Adrenal gland (tissue), 12 donors: Measurements from ENCODE around the gene CDC14B. TPM values are rescaled to one million over a fixed set of nuclear protein-coding genes. Genes with fewer than 3 reads are reported as not detected.
A peak's percentile ranks its signal among the peaks of the same experiment; 100 is the strongest.

Experiments
- DNase-seq, 7 donors: peaks; one replicate each; pipeline ENCODE4 v3.0.0-alpha.2; 2019 to 2020
- H3K27ac ChIP-seq, 5 donors: fragments of 200-600 bp; sonication (generic) in 4 of 5; 1 replicate in 3 of 5; 2 replicates in 2 of 5; pipeline versions ENCODE4 v1.5.1 to v1.8.0; 2016 to 2020; ENCODE audit warnings: mild to moderate bottlenecking in 1 of 5
- H3K27me3 ChIP-seq: fragments of 200-600 bp; 2 replicates; pipeline ENCODE4 v1.8.0; 2021
- H3K36me3 ChIP-seq, 2 donors: fragments of 200-600 bp; replicated peaks in 1 of 2; 1 replicate in 1 of 2; 2 replicates in 1 of 2; pipeline versions ENCODE4 v1.5.1 to v1.8.0; 2018 to 2022
- H3K4me1 ChIP-seq, 2 donors: fragments of 200-600 bp; replicated peaks in 1 of 2; 1 replicate in 1 of 2; 2 replicates in 1 of 2; pipeline versions ENCODE4 v1.5.1 to v1.8.0; 2018 to 2021
- H3K4me3 ChIP-seq, 4 donors: fragments of 200-600 bp; sonication (generic) in 3 of 4; one replicate each; pipeline ENCODE4 v1.5.1; 2016 to 2018
- H3K9me3 ChIP-seq, 3 donors: fragments of 200-600 bp; sonication (generic) in 1 of 3; replicated peaks in 1 of 3; 1 replicate in 2 of 3; 2 replicates in 1 of 3; pipeline versions ENCODE4 v1.5.1 to v1.8.0; 2016 to 2021
- CTCF ChIP-seq, 6 experiments: fragments of 450-650 bp in 4 of 6; fragments of 200-600 bp in 2 of 6; sonication (generic) in 1 of 6; IDR thresholded peaks; 1 replicate in 5 of 6; 2 replicates in 1 of 6; pipeline versions ENCODE4 v1.5.1 to v1.8.0; 2016 to 2021; ENCODE audit warnings: antibody characterized with exemption in 6 of 6, mild to moderate bottlenecking in 2 of 6, moderate library complexity in 1 of 6
- POLR2A ChIP-seq, 2 donors: fragments of 450-650 bp; IDR thresholded peaks; one replicate each; pipeline ENCODE4 v1.6.1; 2017; ENCODE audit warnings: antibody characterized with exemption in 2 of 2, mild to moderate bottlenecking in 2 of 2, moderate library complexity in 1 of 2
- WGBS, 4 donors: extraction: QIAGEN DNeasy Blood & Tissue Kit in 2 of 4; methylation state at CpG; one replicate each; pipeline versions ENCODE4 v1.1.5 to v1.1.7; 2013 to 2017; 5-methylcytosine and 5-hydroxymethylcytosine counted together
- intact Hi-C, 2 donors: fragments of 100-400 bp; cut with DNase I; formaldehyde crosslinking; loops; one replicate each; pipeline versions ENCODE4 v1.14.1 to v1.15.0; 2022 to 2023
- polyA plus RNA-seq, 3 donors: library from polyadenylated mRNA; stranded (reverse); fragments of 200-250 nt in 2 of 3; fragments of 350-450 nt in 1 of 3; fragmentation: Illumina TruSeq in 1 of 3; extraction: RNeasy Lipid Tissue Mini Kit (QIAGEN cat#74804) in 1 of 3; gene quantifications; one replicate each; pipeline ENCODE4 v1.2.3, GENCODE V29; 2013 to 2014
- total RNA-seq, 9 donors: library from RNA; depleted of rRNA in 4 of 9; stranded (reverse); fragments of >200 nt in 4 of 9; fragments of 120-200 nt in 1 of 9; fragmentation: NEBNext Ultra II Directional in 1 of 9; extraction: Animal tissue kit (Norgen Biotek cat#: 25700) in 1 of 9; gene quantifications; one replicate each; pipeline versions ENCODE4 v1.1.0 to v1.2.4, GENCODE V29; 2013 to 2023
- donor health status: healthy with polysubstance abuse.
- donor health status: Bipolar disorder and iron deficiency.
- donor health status: DM: yes; HTN: yes; CAD: no.
- donor health status: DM: no; HTN: no; CAD: no.
- donor health status: DM: no; HTN: no; CAD: no.
- donor health status: DM: yes; HTN: yes; CAD: no.

Gene CDC14B
- total and polyA plus RNA-seq, 12 donors, result 2.1 to 19.1 (median 10.2) TPM

GRCh38 chr9:96524045-96524444, 95.6 kb downstream of the CDC14B start:
- no peak for DNase-seq
- Histone ChIP-seq H3K27me3 (no peaks in the 10 kb centered on the region), H3K4me1 (no peaks in the 10 kb centered on the region), H3K27ac (peak overlapping the region in 2 of 5 donors; percentile 78 to 80), H3K9me3 (no peaks in the 10 kb centered on the region), H3K36me3 (no peaks in the 10 kb centered on the region), H3K4me3 (no peak overlapping the region)
- TF ChIP-seq CTCF (IDR thresholded peaks at IDR 0.05), result no peak
- TF ChIP-seq POLR2A (IDR thresholded peaks at IDR 0.05), result no peak
- intact Hi-C loops, result no loop called here
- WGBS, 4 donors, result 88 to 94% (median 90%) methylated on average over 7 of the region's 7 CpGs

GRCh38 chr9:96523374-96523773, 96.3 kb downstream of the CDC14B start:
- no peaks in the 10 kb centered on the region for H3K9me3 ChIP-seq
- H3K27ac ChIP-seq, result peak overlapping the region in 2 of 5 donors; percentile 78 to 80
- peak in 6 of 7 donors; percentile 32 to 83 (median 48) for DNase-seq
- no peak overlapping the region for H3K4me3 ChIP-seq
- no peak for TF ChIP-seq CTCF (IDR thresholded peaks at IDR 0.05)
- TF ChIP-seq POLR2A (IDR thresholded peaks at IDR 0.05), result no peak
- intact Hi-C loops, result no loop called here
- no peaks in the 10 kb centered on the region for H3K27me3 ChIP-seq
- no peaks in the 10 kb centered on the region for H3K36me3 ChIP-seq
- H3K4me1 ChIP-seq, result no peaks in the 10 kb centered on the region
- WGBS, 4 donors, result 63 to 91% (median 80%) methylated on average over 7 of the region's 7 CpGs

- H3K4me3 ChIP-seq, result no peak overlapping the region
- intact Hi-C loops, result no loop called here
- WGBS, 4 donors, result 64 to 77% (median 71%) methylated on average over 4 of the region's 4 CpGs
Observed at GRCh38 chr9:96522366-96522765, 97.3 kb downstream of the CDC14B start.

GRCh38 chr9:96519787-96520186, 99.9 kb downstream of the CDC14B start:
- Histone ChIP-seq H3K36me3 (no peaks in the 10 kb centered on the region), H3K9me3 (no peaks in the 10 kb centered on the region), H3K4me1 (no peaks in the 10 kb centered on the region), H3K27ac (no peak overlapping the region), H3K27me3 (no peaks in the 10 kb centered on the region), H3K4me3 (no peak overlapping the region)
- DNase-seq, result no peak
- 66 to 83% (median 77%) methylated on average over 2 of the region's 2 CpGs for WGBS, 4 donors
- no peak for TF ChIP-seq CTCF (IDR thresholded peaks at IDR 0.05)
- intact Hi-C loops, result no loop called here

More at GRCh38 chr9:96522366-96522765, 97.3 kb downstream of the CDC14B start:
- no peaks in the 10 kb centered on the region for H3K9me3 ChIP-seq
- H3K27ac ChIP-seq, result peak overlapping the region in 2 of 5 donors; percentile 78 to 80
- no peaks in the 10 kb centered on the region for H3K36me3 ChIP-seq
- TF ChIP-seq POLR2A (IDR thresholded peaks at IDR 0.05) (no peak), CTCF (IDR thresholded peaks at IDR 0.05) (no peak)
- H3K4me1 ChIP-seq, result no peaks in the 10 kb centered on the region
- DNase-seq, result no peak
- no peaks in the 10 kb centered on the region for H3K27me3 ChIP-seq
